ENCODE results near the gene TMEM219. TPM values are rescaled to one million over a fixed set of nuclear protein-coding genes. Genes with fewer than 3 reads are reported as not detected.
"Not testable (repeated sequence)": the region's sequence is repeated elsewhere in the genome, so short reads cannot be mapped to it uniquely, and the experiment has no call there.

The TMEM219 gene
- total RNA-seq, 1 donor from 2014 or later: 50.6 TPM

DNA sequence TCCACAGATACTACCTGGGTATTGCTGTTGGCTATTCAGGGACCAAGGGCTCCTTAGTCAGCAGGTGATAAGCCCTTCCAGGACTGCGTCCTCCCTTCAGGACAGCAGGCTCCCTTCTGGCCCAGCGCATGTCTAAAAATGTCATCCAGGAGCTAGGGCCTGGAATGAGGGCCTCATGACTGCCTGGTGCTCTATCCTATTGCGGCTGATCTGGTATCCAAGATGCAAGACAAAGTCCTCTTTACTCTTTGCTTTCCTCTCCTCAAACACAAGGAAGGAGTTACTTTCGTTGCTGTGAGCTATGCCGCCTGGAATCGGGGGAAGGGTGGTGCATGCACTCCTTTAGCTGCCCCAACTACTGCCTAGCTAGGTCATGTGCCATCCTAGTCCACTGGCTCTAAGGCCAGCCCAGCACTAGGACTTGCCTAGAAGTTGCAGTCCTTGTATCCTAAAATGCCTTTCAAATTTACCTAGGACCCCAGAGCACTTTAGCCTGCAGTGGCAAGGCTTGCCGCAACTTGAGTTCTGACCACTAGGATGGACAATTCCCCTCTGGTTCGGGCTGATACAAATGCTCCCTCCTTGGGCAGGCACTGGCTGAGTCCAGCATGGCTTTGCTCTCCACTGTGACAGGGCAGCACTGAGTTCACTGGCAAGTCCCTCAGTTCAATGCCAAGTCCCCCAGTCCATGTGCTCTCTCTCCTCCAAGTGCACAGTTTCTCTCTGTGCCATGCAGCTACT lies 10.1 kb upstream of the TMEM219 start:
- DNase-seq (ENCODE audit: low read depth in 2 of 2): no peak

DNA sequence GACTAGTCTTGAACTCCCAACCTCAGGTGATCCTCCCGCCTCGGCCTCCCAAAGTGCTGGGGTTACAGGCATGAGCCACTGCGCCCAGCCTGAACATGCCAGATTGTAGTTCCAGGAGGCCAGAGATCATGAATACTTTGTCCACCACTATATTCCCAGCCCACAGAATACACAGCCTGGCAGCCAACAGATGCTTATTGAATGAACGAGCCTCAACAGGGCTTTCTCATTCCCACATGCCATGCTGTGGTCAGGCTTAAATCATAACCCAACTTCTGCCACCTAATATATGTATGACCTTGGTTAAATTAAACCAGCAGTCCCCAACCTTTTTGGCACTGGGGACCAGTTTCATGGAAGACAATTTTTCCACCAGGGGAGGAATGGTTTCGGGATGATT lies 3.1 kb upstream of the TMEM219 start:
- DNase-seq (ENCODE audit: low read depth in 2 of 2): no peak

DNA sequence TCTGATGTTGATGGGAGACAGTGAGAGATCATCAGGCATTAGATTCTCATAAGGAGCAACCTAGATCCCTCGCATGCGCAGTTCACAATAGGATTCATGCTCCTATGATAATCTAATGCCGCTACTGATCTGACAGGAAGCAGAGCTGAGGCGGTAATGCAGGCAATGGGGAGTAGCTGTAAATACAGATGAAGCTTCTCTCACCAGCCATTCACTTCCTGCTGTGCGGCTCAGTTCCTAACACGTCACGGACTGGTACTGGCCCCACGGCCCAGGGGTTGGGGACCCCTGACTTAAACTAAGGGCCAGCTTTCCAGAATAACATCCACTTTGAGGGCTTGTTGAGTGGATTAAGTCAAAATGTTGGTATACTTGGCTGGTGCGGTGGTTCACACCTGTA lies 2.6 kb upstream of the TMEM219 start:
- no peak for DNase-seq (ENCODE audit: low read depth in 2 of 2)

DNA sequence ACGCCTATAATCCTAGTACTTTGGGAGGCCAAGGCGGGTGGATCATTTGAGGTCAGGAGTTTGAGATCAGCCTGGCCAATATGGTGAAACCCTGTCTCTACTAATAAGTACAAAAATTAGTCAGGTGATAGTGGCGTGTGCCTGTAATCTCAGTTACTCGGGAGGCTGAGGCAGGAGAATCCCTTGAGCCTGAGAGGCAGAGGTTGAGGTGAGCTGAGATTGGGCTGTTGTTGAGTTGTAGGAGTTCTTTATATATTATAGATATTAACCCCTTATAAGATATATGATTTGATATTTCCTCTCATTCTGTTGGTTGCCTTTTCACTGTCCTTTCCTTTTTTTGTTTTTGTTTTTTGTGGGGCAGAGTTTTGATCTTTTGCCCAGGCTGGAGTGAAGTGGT lies 2.1 kb upstream of the TMEM219 start:
- DNase-seq (ENCODE audit: low read depth in 2 of 2): not testable (repeated sequence)

DNA sequence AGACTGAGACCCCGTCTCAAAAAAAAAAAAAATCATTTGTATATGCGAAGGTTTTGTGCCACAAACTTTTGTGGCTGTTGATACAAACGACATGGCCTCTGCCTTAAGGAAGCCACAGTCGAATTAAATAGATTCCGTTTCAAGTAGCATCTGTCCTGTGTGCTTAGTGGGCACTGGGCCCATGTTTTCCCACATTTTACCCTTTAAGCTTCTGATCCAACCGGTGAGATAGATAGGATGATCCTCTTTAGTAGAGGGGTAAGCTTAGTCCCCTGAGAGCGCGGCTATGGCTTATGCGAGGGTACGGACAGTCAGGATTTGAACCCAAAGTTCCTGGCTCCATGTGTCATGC lies 776 bp upstream of the TMEM219 start:
- no peak for DNase-seq (ENCODE audit: low read depth in 2 of 2)

DNA sequence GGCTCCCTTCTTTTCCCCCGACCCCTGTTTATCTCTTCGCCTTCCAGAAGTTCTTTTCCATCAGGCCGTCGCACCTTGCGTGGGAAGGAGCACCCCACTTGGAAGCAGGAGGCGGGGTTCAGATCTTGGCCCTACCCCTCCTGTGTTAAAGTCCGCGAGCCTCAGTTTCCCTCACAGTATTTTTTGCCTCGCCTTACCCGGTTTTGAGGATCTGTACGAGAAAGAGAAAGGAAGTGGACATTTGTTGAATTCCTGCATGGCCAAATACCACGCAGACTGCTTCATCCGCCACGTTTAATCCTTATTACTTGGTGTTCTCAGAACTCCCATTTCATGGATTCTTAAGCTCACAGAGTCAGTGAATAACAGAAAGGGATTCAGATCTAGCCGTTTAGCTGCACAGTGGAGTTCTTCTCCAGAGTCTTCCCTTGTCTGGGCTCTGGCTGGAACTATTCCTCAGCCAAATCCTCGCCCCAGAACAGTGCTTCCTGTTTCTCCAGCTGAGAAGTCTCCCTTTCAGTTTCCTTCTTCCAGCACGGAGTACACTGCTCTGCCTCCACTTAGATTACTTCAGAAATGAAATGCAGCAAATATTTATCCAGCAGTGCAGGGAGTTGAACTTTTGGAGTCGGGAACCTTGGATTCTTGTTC lies 590 bp downstream of the TMEM219 start:
- DNase-seq (ENCODE audit: low read depth in 2 of 2): peak in 1 of 2 donors; percentile 42

DNA sequence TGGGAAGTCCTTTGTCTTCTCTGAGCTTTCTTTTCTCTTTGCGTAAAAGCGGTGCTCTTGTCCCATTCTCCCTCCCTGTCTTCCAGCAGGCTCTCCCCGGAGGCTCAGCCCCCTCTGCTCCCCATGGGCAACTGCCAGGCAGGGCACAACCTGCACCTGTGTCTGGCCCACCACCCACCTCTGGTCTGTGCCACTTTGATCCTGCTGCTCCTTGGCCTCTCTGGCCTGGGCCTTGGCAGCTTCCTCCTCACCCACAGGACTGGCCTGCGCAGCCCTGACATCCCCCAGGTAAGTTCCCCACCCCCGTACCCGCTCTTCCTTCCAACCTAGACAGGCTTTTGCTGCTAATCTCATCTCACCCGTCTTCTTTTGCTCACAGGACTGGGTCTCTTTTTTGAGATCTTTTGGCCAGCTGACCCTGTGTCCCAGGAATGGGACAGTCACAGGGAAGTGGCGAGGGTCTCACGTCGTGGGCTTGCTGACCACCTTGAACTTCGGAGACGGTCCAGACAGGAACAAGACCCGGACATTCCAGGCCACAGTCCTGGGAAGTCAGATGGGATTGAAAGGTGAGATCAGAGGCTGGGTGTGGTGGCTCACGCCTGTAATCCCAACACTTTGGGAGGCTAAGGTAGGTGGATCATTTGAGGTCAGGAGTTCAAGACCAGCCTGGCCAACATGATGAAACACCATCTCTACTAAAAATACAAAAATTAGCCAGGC lies 1.3 kb downstream of the TMEM219 start:
- no peak for DNase-seq (ENCODE audit: low read depth in 2 of 2)

DNA sequence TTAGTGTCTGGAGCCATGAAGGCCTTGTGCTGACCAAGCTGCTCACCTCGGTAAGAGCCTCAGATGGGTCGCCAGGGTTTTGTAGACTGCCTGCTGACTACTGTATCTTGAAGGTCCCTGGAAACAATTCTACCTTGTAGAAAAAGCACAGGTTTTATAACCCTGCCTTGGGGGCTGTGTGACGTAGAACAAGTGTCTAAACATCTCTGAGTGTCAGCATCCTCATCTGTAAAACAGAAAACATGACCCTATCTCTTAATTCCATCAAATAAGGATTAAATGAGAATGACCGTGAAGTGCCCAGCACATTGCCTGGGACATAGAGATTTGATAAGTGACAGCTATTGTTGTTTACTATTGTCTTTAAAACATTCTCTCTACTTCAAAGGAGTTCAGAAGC lies 6.3 kb downstream of the TMEM219 start:
- DNase-seq (ENCODE audit: low read depth in 2 of 2): no peak

DNA sequence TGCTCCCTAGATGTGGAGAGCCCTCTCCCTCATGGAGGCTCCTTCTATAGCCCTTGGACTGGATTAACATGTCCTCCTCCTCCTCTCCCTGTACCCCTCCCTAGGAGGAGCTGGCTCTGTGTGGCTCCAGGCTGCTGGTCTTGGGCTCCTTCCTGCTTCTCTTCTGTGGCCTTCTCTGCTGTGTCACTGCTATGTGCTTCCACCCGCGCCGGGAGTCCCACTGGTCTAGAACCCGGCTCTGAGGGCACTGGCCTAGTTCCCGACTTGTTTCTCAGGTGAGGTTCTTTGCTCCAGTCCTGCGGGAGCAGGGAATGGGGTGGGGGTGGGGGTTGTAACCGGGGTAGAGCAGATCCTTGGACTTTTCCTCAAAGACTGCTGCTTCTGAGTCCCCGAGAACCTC lies 9.4 kb downstream of the TMEM219 start:
- DNase-seq (ENCODE audit: low read depth in 2 of 2): no peak

DNA sequence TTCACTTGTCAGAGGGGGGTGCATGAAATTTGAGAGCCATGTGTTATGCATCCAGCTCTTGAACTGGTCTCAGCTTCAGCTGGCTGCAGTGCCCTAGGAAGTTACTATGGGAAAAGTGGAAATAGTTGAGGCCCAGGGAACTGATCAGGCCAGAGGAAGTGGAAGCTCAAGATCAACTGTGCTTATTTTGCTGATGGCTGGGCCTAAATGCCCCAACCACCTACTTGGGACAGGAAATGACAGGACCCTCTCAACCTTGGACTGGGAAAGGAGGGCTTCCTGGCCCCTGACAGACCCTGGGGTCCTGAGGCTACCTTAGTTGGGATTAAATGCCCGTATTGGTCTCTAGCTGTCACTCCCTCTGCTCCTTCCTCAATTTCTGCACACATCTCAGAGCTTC lies 10.6 kb downstream of the TMEM219 start:
- DNase-seq (ENCODE audit: low read depth in 2 of 2): no peak

DNA sequence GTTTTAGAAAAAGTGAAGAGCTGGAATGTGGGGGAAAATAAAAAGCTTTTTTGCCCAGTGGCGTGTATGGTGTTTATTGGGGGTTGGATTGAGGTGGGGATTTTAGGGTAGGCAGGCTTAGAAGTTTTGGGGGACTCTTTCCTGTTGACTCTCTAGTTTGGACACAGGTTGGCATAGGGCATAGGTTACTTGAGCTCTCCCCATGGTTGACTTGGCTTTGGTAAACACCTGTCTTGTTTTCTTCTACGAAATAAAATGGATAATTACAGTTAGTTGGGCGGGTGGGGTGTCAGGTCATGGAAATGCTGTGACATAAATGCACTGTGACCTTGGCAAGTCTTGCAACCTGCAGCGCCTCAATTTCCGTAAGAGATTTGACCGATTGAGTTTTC lies 11.1 kb downstream of the TMEM219 start:
- no peak for DNase-seq (ENCODE audit: low read depth in 2 of 2)

DNA sequence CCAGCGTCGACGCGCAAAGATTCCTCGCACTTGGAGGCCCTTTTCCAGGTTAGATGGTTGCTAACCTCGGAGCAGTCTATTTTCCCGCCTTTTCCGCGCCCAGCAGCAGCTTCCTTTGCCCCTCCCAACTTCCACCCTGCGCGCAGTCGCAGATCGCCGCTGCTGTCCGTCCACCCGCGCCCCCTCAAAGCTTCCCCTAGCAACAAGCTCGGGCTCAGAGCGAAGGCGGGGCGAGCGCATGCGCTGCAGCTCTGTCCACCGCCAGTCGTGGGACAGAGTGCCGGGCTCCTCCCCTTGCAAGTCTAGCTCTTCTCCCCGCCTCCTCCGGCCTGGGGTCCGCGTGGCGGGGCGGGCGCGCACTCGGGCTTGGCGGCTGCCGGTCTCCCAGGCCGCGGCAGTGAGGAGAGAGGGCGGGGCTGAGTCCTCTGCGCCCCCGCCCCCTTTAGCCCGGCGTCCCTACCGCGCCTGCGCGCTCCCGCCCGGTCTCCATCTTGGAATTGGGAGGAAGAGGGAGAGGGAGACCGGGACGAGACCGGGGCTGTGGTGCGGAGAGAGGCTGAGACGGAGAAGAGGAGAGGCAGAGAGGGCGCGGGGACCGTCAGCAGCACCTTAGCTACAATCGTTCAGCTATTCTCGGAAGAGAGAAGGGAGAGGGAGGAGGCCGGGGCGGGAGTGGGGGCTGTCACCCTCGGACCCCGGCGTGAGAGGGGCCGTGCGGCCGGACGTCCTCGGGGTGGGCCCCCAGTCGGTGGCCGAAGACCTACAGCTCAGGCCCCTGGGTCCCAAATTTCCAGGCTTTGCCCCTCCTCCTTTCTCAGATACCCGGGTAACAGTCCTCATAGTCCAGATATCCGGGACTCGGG lies 11.7 kb downstream of the TMEM219 start, which contains the start of gene TAOK2:
TAOK2 (plus strand) TSS at position 485 of the 863 bp plus-strand sequence. CDS start 3,905 bp downstream, outside the sequence.
- peak; percentile 98 to 100 for DNase-seq (ENCODE audit: low read depth in 2 of 2)

DNA sequence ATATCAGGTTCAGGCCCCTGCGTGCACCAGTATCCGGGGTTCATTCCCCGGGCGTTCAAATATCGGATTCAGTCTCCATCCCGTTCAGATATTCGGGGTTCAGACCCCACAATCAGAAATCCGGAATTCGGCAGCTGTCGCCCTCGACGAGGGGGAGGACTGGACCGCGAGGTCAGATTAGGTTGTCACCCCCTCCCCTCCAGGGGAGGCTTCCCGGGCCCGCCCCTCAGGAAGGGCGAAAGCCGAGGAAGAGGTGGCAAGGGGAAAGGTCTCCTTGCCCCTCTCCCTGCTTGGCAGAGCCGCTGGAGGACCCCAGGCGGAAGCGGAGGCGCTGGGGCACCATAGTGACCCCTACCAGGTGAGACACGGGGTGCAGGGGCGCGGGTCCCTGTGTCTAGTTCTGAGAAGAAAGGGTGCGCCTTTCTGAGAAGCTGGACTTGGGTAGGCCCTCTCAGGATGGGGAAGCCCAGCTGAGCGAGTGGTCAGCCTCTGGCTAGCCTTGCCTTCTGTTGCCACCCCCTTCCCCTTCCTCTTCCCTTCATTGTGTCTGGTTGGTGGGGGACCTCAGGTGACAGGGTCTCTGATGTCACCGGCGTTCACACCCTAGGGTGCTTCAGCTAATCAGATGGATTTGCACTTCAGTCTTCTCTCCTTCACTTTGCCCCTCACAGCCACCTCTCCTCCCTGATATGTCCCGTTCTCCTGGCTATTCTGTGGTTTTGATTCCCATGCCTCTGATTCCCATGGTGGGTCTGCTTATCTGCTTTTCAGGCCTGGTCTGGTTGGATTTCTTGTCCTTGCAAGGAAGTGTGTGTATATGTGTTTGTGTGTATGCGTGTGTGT lies 12.6 kb downstream of the TMEM219 start:
- peak; percentile 68 to 93 for DNase-seq (ENCODE audit: low read depth in 2 of 2)

DNA sequence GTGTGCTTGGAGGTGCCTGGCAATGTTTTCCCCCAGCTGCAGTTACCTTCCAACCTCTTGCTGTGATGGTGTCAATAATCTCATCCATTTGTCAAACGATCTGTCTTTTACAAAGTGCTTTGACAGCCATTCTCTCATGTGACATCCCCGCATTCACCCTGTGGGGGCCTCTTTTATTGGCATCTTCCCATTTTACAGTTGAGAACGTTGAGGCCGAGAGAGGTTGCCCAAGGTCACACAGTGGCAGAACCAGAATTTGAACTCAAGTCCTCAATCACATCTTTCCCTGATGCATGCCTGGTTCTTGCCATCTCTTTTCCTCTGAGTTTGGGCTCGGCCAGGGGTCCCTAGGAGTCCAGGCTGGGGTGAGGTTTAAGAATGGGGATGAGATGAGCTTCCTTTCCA lies 13.3 kb downstream of the TMEM219 start:
- DNase-seq (ENCODE audit: low read depth in 2 of 2): no peak

DNA sequence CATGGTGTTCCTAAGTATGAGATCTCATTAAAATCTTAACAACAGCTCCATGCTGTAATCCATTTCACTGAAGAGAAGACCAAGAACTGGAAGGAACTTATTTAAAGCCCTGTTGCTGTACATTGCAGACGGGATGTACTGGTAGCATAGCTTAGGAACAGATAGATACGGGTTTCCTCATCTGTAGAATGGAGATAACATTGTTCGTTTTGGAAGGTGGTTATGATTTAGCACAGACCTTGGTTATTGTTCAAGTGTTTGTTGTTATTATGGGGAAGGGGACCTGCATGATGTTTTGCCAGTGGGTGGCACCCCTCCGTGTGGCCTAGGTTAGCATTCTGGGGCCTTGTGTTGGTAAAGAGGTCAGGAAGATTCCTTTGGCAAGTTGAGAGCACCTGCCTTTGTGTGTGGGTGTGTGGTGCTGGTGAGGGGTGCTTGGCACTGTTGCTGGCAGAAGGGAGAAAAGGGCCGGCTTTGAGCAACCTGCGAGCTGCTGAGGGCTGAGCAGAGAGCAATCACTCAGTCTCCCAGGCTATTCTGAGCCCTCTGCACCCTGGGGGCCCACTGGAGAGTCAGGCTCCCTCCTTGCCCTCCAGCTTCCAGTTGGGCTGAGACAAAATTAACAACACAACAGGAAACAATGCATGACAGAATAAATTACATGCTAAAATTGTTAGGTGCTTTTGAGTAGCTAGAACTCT lies 14.1 kb downstream of the TMEM219 start:
- peak in 1 of 2 donors; percentile 24 for DNase-seq (ENCODE audit: low read depth in 2 of 2)

DNA sequence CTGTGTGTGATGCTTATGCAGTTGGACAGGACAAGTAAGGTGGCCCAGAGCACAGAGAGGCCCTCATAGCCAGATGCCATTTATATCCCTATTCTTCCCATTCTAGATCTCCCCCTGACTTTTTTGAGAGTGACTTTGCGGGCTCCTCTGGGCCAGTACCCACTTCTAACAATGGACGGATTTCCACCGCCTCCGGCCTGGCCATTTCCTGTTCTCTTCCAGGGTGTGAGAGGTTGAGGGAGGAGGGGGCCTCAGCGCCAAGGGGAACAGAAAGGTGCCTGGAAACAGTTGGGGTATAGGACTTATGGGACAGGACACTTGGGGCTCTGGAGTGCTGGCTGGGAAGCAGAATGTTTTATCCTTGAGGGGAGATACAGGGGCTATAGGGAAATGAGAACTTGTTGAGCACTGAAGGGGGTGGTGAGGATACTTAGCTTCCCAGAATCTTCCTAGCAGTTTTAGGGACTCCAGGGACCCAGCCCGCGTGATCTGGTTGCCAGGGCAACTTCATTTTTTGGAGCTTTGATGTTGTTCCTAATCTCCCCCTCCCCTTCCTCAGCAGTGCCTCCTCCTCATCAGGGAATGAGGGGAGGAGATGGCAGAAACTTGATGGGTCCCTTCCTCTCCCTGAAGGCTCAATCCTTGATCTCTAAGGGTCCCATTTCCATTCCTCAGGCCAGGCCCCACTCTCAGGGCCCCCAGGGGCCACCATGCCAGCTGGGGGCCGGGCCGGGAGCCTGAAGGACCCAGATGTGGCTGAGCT lies 15.4 kb downstream of the TMEM219 start:
- peak in 1 of 2 donors; percentile 62 for DNase-seq (ENCODE audit: low read depth in 2 of 2)

DNA sequence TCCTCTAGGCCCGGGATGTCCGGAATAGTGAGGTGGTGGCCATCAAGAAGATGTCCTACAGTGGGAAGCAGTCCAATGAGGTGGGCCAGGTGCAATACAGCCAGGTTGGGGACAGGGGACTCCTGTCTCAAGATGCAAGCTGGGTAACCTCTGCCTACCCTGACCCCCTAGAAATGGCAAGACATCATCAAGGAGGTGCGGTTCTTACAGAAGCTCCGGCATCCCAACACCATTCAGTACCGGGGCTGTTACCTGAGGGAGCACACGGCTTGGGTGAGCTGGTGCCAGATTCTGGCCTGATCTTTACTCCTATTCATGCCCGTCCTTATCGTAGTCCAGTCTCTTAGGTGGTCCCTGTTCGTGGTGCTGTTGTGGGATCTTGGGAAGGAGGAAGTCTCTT lies 16.2 kb downstream of the TMEM219 start:
- peak in 1 of 2 donors; percentile 0 for DNase-seq (ENCODE audit: low read depth in 2 of 2)

DNA sequence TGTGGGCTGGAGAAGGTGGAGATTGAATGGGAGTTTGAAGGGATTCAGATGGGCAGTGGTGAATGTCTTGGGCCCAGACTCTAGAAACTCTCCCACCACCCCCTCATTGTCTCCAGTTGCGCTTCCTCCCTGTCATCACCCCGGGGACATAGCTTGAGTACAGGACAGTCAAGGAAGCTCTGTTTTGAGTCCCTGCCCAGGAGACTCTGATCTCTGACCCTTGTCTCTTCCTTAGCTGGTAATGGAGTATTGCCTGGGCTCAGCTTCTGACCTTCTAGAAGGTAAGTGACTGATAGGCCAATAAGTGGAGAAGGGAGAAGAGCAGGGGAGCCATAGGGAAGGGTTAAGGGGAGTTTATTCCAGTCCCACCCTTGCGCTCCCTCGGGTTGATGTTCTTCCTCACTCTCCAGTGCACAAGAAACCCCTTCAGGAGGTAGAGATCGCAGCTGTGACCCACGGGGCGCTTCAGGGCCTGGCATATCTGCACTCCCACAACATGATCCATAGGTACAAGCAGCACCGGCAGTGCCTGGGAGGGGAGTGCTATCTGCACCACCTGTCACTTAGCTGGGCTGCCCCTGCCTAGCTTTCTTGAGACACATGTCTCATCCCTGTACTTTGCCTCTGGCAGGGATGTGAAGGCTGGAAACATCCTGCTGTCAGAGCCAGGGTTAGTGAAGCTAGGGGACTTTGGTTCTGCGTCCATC lies 16.8 kb downstream of the TMEM219 start:
- no peak for DNase-seq (ENCODE audit: low read depth in 2 of 2)
